ENCODE measurements around the gene ONECUT1.

DNA sequence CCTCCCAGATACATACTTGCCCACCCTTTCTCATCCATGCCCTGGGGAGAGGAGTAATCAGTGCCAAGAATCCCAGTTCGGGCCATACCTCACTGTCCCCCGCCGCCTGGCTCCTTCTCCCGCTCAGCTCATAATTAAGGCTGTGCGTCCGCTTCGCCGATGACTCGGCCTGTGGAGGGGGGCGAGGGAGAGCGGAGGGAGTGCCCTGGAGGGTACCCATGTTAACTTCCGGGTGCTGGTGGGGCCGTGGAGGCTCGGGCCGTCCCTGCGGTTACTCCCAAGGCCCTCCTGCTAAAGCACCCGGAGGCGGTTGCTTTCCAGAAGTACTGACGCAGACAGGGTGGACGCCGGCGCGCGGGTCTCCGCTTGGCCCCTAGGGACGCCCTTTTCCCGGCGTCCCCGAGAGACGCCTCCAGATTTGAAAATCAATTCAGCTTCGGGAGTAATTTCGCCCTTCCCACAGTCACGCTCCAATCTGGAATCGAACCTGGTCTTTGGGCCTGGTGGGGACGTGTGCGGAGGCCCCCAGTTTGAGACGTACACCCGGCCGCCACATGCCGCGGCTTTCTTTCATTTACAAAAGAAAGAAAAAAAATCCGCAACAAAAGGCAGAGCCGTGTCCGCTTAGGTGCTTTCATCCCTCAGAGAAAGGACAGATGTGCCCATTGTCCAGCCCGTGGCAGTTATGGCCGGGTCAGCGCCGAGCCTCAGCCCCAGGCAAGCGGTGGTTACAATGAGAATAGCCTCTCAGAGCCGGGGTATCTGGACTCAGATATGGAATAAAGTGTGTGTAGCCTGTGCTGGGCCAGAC, 1.0 kb upstream of the ONECUT1 start:
- TF ChIP-seq, protein P1, sequence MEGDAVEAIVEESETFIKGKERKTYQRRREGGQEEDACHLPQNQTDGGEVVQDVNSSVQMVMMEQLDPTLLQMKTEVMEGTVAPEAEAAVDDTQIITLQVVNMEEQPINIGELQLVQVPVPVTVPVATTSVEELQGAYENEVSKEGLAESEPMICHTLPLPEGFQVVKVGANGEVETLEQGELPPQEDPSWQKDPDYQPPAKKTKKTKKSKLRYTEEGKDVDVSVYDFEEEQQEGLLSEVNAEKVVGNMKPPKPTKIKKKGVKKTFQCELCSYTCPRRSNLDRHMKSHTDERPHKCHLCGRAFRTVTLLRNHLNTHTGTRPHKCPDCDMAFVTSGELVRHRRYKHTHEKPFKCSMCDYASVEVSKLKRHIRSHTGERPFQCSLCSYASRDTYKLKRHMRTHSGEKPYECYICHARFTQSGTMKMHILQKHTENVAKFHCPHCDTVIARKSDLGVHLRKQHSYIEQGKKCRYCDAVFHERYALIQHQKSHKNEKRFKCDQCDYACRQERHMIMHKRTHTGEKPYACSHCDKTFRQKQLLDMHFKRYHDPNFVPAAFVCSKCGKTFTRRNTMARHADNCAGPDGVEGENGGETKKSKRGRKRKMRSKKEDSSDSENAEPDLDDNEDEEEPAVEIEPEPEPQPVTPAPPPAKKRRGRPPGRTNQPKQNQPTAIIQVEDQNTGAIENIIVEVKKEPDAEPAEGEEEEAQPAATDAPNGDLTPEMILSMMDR (conservative IDR thresholded peaks at IDR 0.05; ENCODE audit: low read length): no peak
- no peak for TF ChIP-seq EZH2phosphoT487 (IDR thresholded peaks at IDR 0.05; ENCODE audit: borderline replicate concordance, low read depth, low read length)

Data from OCI-LY7 (cell line).